Stimulated activated naive B cell treated with anti-CD40 and anti-IgM and Interleukin-4, amounts not matched to agents 10 μg/mL and 1 μg/mL and 100 μg/mL, for 72 hours (primary cell): ENCODE data around the gene SCAMP3.
"Not testable (repeated sequence)": the region's sequence is repeated elsewhere in the genome, so short reads cannot be mapped to it uniquely, and the experiment has no call there.

Experiments used
- ATAC-seq, 2 donors: fragments of 150-1000 bp; cut with Tn5 transposase; replicated peaks; 2 replicates each; pipeline ENCODE4 v1.10.0; 2021; ENCODE audit warnings: moderate library complexity in 1 of 2
- DNase-seq: peaks from one replicate; pipeline ENCODE4 v3.0.0; 2021
- H3K27ac Mint-ChIP-seq: one replicate; pipeline ENCODE4 v1.8.0; 2022; ENCODE audit warnings: mild to moderate bottlenecking, mixed read lengths
- H3K27me3 Mint-ChIP-seq, 2 donors: one replicate each; pipeline ENCODE4 v1.8.0; 2022; ENCODE audit warnings: mixed read lengths in 2 of 2
- H3K36me3 Mint-ChIP-seq, 2 donors: one replicate each; pipeline ENCODE4 v1.8.0; 2022; ENCODE audit warnings: mixed read lengths in 2 of 2, mild to moderate bottlenecking in 1 of 2
- H3K4me1 Mint-ChIP-seq, 2 donors: one replicate each; pipeline ENCODE4 v1.8.0; 2022; ENCODE audit warnings: mixed read lengths in 2 of 2, mild to moderate bottlenecking in 1 of 2
- H3K4me3 Mint-ChIP-seq, 2 donors: one replicate each; pipeline ENCODE4 v1.8.0; 2022; ENCODE audit warnings: mild to moderate bottlenecking in 2 of 2, mixed read lengths in 2 of 2, moderate library complexity in 1 of 2
- H3K9me3 Mint-ChIP-seq, 2 donors: one replicate each; pipeline ENCODE4 v1.8.0; 2022; ENCODE audit warnings: mixed read lengths in 2 of 2, mild to moderate bottlenecking in 1 of 2

SCAMP3 gene

DNA sequence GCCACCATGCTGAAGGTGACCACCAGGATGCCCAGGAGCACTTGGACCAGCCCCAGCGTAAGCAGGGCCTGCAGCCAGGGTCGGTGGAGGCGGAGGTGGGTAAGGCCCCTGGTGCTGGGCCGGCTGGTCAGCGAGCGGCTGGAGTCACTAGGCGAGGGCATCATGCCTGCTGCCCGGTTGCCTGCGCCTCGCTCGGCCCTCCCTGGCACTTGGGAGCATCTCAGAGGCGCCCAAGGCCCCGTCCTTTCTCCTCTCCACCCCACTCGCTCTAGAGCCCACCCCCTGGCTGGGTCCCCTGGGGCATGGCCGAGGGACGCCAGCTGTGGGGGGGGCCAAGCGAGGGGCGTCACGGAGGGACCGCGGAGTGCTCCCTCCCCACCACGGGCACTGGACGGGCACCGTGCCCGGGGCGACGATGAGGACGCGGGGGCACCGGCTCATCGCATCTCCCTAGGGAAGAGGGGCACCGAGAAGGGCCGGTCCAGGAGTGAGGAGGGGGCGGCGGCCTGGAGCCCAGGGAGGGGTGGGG, 7.4 kb downstream of the SCAMP3 start:
- Mint-ChIP-seq H3K27me3 (no peaks in the 10 kb centered on the region), H3K36me3 (peaks cover 13 to 34% of the 10 kb centered on the region in 2 donors), H3K4me3 (peak overlapping the region; percentile 87 to 95), H3K27ac (peak overlapping the region; percentile 87), H3K4me1 (peaks cover 40 to 55% of the 10 kb centered on the region in 2 donors), H3K9me3 (no peaks in the 10 kb centered on the region)
- ATAC-seq (peak; percentile 1 to 10), DNase-seq (no peak)

DNA sequence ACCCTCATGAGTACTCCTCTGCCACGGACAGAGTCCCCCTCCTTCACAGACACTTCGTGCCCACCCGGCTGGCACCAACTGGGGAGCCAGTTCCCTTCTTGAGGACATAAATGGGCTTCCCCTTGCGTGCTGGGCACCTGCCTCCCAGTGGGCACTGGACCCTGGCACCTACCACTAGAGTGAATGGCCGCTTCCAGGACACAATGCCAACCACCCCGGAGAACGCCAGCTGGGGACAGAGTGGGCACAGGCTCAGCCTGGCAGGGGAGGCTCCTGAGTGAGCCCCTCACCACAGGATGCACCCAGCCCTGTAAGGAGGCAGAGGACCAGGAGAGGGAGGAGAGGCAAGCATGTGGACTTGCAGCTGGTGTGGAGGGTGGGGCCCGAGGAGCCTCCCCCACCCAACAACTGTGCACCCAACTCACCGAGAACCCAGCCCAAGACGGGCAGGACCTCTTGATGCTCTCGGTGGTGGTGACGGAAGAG, 7.9 kb downstream of the SCAMP3 start:
- H3K4me3 Mint-ChIP-seq: peak overlapping the region; percentile 87 to 95
- ATAC-seq: no peak
- H3K27me3 Mint-ChIP-seq: no peaks in the 10 kb centered on the region
- H3K4me1 Mint-ChIP-seq: peaks cover 40 to 55% of the 10 kb centered on the region in 2 donors
- peak overlapping the region; percentile 87 for H3K27ac Mint-ChIP-seq
- H3K9me3 Mint-ChIP-seq: no peaks in the 10 kb centered on the region
- DNase-seq: no peak
- H3K36me3 Mint-ChIP-seq: peaks cover 13 to 34% of the 10 kb centered on the region in 2 donors

DNA sequence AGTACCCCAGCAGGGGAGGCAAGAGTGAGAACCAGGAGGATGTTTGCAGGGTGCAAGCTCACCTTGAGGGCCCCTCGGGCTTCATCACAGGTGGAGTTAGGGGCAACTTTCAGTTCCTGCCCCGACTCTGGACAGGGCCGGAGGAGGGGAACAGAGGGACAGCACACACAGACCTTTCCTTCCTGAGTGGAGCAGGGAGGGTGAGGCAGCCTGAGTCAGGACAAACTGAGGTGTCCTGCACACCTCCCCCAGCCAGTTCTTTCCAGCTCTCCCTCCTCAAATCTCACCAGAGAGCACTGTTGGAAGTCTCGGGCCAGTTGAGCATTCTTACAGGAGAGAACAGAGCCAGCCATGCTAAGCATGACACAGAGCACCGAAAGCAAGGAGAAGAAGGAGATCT, 8.4 kb downstream of the SCAMP3 start:
- Mint-ChIP-seq H3K9me3 (no peaks in the 10 kb centered on the region), H3K4me1 (peaks cover 40 to 55% of the 10 kb centered on the region in 2 donors), H3K27ac (peak overlapping the region; percentile 87), H3K36me3 (peaks cover 13 to 34% of the 10 kb centered on the region in 2 donors), H3K4me3 (peak overlapping the region; percentile 87 to 95), H3K27me3 (no peaks in the 10 kb centered on the region)
- no peak for ATAC-seq
- no peak for DNase-seq

DNA sequence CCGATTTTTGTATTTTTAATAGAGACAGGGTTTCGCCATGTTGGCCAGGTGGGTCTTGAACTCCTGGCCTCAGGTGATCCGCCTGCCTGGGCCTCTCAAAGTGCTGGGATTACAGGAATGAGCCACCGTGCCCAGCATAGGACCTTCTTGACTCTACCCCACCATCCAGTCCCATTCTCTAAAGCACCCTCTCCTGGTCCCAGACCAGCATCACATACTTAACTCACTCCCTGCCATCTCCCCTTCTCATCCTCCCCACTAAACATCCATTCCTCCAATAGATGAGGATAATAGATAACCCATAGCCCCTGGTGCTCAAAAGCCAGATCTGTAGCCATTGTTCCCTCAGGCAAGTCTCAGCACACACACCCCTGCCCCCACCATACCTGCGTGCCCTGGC, 9.0 kb downstream of the SCAMP3 start:
- peaks cover 11 to 30% of the 10 kb centered on the region in 2 donors for H3K36me3 Mint-ChIP-seq
- H3K4me3 Mint-ChIP-seq: peak overlapping the region; percentile 11 to 95
- DNase-seq (no peak), ATAC-seq (no peak)
- peaks cover 40 to 55% of the 10 kb centered on the region in 2 donors for H3K4me1 Mint-ChIP-seq
- H3K9me3 Mint-ChIP-seq: no peaks in the 10 kb centered on the region
- H3K27me3 Mint-ChIP-seq: no peaks in the 10 kb centered on the region
- no peak overlapping the region for H3K27ac Mint-ChIP-seq

DNA sequence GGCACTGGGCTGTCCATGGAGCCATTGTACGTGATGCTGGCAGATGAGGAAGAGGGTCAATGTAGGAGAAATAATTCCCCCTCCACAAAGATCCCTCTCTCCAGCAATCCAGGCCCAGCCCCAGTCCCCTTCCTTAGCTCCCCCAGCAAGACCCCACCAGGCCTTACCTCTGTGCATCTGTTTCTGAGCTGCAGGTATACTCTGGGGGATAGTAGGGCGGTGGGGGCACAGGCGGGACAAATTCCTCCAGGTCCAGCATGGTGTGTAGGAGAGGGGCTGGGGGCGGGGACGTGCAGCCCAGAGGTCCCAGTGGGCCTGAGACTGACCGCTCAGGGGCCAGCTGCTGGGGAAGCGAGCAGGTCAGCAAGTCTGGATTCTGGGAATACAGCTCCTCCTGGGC, 10.6 kb downstream of the SCAMP3 start:
- DNase-seq (no peak), ATAC-seq (no peak)
- no peak overlapping the region for H3K27ac Mint-ChIP-seq
- H3K36me3 Mint-ChIP-seq: peaks cover 3 to 24% of the 10 kb centered on the region in 2 donors
- peaks cover 35 to 44% of the 10 kb centered on the region in 2 donors for H3K4me1 Mint-ChIP-seq
- no peaks in the 10 kb centered on the region for H3K9me3 Mint-ChIP-seq
- no peak overlapping the region for H3K4me3 Mint-ChIP-seq
- no peaks in the 10 kb centered on the region for H3K27me3 Mint-ChIP-seq

DNA sequence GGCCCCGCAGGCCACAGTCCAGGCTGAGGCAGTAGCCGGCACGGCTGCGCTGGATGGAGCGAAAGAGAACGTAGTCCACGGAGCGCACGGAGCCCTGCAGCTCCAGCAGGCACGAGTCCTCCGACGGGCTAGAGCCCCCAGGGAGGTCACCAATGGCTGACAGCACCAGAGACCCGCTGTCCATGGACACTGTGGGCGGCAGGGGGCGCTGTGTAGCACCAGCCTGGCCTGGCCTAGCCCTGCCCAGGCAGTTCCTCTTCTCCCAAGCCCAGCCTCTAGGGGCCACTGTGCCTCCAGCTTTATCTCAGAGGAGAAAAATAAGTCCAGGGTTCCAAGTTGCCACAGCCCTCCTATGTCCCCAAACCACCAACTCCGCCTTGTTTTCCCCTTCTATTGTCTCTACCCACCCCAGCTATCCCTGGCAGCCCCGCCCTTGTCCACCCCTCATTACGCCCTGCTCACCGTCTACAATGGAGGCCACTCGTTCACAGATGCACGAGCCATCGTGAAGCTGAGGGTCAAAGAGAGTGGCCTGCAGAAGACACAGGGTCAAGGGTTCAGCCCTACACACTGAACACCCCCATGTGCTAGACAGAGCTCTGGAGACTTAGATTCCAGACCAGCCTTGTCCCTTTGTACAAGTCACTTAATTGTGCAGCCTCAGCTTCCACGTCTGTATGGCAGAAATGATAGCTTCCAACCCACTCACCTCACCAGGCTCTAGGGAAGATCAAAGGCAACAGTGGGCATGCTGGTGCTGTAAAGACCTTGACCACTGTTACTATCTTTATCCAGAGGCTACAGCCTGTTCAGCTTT, 11.3 kb downstream of the SCAMP3 start:
- peaks cover 32 to 37% of the 10 kb centered on the region in 2 donors for H3K4me1 Mint-ChIP-seq
- H3K4me3 Mint-ChIP-seq: peak overlapping the region; percentile 71 to 86
- no peaks in the 10 kb centered on the region for H3K27me3 Mint-ChIP-seq
- no peaks in the 10 kb centered on the region for H3K9me3 Mint-ChIP-seq
- ATAC-seq (peak; percentile 96 to 98), DNase-seq (peak; percentile 92)
- H3K36me3 Mint-ChIP-seq: peaks cover 3 to 24% of the 10 kb centered on the region in 2 donors
- peak overlapping the region; percentile 76 for H3K27ac Mint-ChIP-seq

DNA sequence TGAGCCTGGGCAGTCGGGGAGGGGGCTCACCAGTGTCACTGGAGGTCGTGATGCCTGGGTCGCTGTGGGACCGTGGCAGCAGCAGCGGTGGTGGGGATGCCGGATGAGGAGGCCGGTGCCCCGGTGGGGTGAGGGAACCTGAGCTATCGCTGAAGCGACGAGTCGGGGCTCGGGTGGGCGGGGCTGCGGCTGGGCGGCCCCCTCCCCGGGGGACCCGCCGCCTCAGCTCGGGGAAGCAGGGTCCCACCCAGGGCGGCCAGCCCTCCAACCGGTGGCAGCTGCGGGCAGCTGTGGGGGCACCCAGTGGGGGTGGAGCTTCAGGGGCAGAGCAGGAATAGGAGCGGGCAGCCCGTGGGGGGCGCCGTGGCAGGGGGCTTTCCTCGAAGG, 11.9 kb downstream of the SCAMP3 start:
- H3K9me3 Mint-ChIP-seq: no peaks in the 10 kb centered on the region
- ATAC-seq (peak; percentile 21 to 24), DNase-seq (no peak)
- H3K27ac Mint-ChIP-seq: peak overlapping the region; percentile 81
- peak overlapping the region; percentile 83 to 86 for H3K4me3 Mint-ChIP-seq
- H3K27me3 Mint-ChIP-seq: no peaks in the 10 kb centered on the region
- H3K4me1 Mint-ChIP-seq: peaks cover 31 to 32% of the 10 kb centered on the region in 2 donors
- H3K36me3 Mint-ChIP-seq: peaks cover 3 to 23% of the 10 kb centered on the region in 2 donors

DNA sequence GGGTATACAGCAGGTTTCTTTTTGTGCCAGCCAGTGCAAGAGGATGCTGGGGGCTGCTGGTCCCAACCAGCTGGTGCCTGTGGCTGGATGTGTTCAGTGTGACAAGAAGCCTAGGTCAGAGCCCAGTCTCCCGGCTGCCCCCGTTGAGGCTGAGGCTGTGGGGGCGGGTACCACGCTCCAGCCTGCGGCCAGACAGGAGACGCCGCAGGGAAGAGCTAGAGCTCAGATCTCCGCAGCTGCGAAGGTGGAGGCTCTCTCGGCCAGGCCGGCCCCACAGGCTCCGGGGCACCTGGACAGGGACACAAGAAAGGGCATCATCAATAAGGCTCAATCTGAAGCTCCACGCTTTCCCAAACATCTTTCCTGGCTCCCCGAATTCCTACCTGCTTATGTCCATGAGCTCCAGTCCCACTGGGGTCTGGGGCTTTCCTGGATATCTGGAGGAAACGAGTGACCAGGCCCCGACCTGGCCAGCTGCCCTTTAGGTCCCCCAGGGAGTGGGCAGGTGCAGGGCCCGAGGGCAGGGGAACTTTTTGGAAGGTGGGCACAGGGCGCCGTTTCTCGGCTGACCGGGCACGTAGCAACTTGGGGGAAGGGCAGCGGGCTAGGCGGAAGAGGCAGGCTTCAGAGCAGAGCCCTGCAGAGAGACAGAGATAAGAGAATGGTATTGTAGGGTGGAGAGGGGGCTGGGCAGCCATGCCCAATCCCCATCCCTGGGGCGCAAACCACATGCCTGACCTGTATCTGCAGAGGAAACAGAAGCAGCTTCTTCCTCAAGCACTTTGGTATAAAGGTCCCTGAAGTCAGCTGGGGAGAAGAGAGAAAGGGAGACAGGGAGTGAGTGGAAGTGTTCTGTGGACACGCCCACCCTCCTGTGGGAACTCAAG, 14.2 kb downstream of the SCAMP3 start:
- peaks cover 2 to 18% of the 10 kb centered on the region in 2 donors for H3K36me3 Mint-ChIP-seq
- DNase-seq: no peak
- H3K9me3 Mint-ChIP-seq: no peaks in the 10 kb centered on the region
- H3K27ac Mint-ChIP-seq: no peak overlapping the region
- no peaks in the 10 kb centered on the region for H3K27me3 Mint-ChIP-seq
- no peak overlapping the region for H3K4me3 Mint-ChIP-seq
- peaks cover 24 to 29% of the 10 kb centered on the region in 2 donors for H3K4me1 Mint-ChIP-seq
- ATAC-seq: no peak

DNA sequence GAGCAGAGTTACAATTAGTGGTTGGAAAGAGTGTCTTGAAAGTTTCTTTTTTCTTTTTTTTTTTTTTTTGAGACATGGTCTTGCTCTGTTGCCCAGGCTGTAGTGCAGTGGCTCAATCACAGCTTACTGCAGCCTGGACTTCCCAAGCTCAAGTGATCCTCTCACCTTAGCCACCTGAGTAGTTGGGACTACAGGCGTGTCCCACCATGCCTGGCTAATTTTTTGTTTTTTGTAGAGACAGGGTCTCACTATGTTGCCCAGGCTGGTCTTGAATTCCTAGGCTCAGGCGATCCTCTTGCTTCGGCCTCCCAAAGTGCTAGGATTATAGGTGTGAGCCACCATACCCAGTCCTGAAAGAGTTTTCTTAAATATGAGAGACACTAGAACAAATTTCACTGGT, 15.4 kb downstream of the SCAMP3 start:
- H3K4me1 Mint-ChIP-seq: peaks cover 25 to 32% of the 10 kb centered on the region in 2 donors
- peak overlapping the region; percentile 7 for H3K27ac Mint-ChIP-seq
- not testable (repeated sequence) for ATAC-seq, H3K4me3 Mint-ChIP-seq, H3K27me3 Mint-ChIP-seq, DNase-seq, H3K9me3 Mint-ChIP-seq
- peaks cover 2 to 15% of the 10 kb centered on the region in 2 donors for H3K36me3 Mint-ChIP-seq

DNA sequence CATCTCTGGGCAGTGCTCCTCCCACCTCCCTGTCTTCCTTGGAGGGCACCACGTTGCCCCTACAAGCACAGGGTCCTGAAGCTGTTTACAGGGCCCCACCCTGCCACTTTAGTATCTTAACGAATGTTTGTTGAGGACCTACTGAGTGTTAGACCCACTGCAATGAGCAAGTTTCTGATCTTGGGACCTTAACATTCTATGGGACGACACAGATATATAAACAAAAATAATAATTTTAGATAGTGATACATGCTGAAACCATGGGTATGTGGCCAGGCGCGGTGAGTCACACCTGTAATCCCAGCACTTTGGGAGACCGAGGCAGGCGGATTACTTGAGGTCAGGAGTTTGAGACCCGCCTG, 17.0 kb downstream of the SCAMP3 start:
- Mint-ChIP-seq H3K9me3 (no peaks in the 10 kb centered on the region), H3K36me3 (peaks cover 2 to 22% of the 10 kb centered on the region in 2 donors), H3K4me3 (peak overlapping the region; percentile 82 to 84), H3K27me3 (no peaks in the 10 kb centered on the region), H3K27ac (peak overlapping the region; percentile 84), H3K4me1 (peaks cover 31 to 39% of the 10 kb centered on the region in 2 donors)
- DNase-seq (no peak), ATAC-seq (no peak)

DNA sequence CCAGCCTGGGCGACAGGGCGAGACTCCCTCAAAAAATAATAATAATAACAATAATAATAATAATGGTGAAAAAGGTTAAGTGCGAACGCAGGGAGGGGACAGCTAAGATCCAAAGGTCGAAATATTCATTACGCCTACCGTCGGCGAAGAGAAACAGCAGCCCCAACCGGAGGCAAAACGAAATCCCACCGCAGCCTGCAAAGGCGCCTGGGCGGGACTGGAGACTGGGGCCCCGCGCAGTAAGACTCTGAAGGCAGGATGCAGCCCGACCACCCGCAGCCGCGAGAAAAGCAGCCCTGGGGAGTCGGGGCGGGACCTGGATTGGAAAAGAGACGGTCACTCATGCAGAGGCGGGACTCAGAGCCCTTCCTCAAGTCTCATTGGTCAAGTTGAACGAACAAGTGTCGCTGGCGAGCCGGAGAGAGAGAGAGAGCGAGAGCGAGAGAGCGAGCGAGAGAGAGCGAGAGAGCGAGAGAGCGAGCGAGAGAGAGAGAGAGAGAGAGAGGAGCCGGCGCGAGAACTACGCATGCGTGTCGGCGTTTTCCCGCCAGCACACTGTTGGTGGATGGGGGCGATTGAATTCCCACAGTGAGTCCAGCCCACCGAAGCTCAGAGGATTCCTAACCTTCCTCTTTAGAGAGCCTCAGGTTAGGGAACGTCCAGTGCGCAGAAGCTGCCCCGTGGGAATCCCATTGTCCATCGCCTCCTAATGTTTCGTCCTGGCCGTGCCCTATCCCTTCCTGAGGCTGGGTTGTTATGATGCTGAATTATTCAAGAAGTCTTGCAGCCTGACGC, 17.6 kb downstream of the SCAMP3 start:
- Mint-ChIP-seq H3K36me3 (peaks cover 2 to 22% of the 10 kb centered on the region in 2 donors), H3K4me1 (peaks cover 29 to 38% of the 10 kb centered on the region in 2 donors), H3K27me3 (no peaks in the 10 kb centered on the region), H3K27ac (peak overlapping the region; percentile 84), H3K9me3 (no peaks in the 10 kb centered on the region), H3K4me3 (peak overlapping the region; percentile 82 to 84)
- peak; percentile 91 to 94 for ATAC-seq
- peak; percentile 93 for DNase-seq

DNA sequence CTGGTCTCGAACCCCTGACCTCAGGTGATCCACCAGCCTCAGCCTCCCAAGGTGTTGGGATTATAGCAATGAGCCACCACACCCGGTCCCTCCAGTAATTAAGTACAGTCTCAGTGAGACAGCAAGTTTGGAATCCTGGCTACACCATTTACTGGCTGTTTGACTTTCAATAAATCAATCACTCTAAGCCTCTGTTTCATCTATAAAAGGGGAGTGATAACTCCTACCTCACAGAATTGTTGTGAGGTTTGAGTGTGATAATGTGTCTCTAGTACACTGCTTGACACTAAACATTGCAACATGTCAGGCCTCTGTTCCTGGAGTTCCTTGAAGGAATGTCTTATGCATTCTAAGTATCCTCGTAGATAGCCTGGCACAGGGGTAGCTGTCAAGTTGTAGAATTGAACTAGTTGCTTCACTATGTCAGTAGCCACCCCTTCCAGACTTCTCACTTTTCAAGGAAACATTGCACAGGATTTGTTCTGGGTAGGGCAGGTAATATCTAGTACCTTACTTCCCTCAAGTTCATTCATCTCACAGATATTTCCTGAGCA, 19.3 kb downstream of the SCAMP3 start:
- Mint-ChIP-seq H3K27me3 (no peaks in the 10 kb centered on the region), H3K9me3 (no peaks in the 10 kb centered on the region), H3K4me1 (peaks cover 29 to 44% of the 10 kb centered on the region in 2 donors), H3K4me3 (peak overlapping the region; percentile 82 to 84), H3K27ac (peak overlapping the region; percentile 6), H3K36me3 (peaks cover 10 to 31% of the 10 kb centered on the region in 2 donors)
- DNase-seq (no peak), ATAC-seq (no peak)

DNA sequence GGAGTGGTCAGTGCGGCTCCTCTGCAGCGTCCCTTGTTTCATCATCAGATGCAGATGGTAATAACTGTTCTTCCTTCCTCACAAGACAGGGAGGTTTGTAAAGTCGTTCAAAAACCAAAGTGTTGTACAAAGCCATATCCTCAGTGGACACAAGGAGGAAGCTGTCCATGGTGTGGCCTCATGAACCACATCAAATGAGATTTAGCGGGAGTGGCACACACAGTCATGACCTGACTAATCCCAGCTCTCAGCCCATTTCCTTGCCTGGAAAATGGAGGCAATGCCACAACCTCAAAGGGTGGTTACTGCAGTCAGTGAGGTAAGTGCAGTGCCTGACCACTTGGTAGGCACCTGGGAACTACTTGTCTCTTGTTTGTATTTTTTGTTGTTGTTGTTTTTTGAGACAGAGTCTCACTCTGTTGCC, 20.3 kb downstream of the SCAMP3 start:
- Mint-ChIP-seq H3K4me3 (no peak overlapping the region), H3K9me3 (no peaks in the 10 kb centered on the region), H3K4me1 (peaks cover 29 to 44% of the 10 kb centered on the region in 2 donors), H3K27ac (no peak overlapping the region), H3K36me3 (peaks cover 12 to 35% of the 10 kb centered on the region in 2 donors), H3K27me3 (no peaks in the 10 kb centered on the region)
- no peak for ATAC-seq
- no peak for DNase-seq
